ENCODE results near the gene POLDIP3.
"Not testable (repeated sequence)": the region's sequence is repeated elsewhere in the genome, so short reads cannot be mapped to it uniquely, and the experiment has no call there.

Gene POLDIP3

GRCh38 chr22:42617155-42617983 lies 2.7 kb upstream of the POLDIP3 start:
- DNase-seq = no peak

- DNase-seq = not testable (repeated sequence)
These were observed 1.1 kb upstream of the POLDIP3 start for GRCh38 chr22:42615860-42616175.

GRCh38 chr22:42615092-42615859 lies 593 bp upstream of the POLDIP3 start:
- DNase-seq = peak; percentile 98

GRCh38 chr22:42613872-42614301 lies 796 bp downstream of the POLDIP3 start:
- DNase-seq = no peak

GRCh38 chr22:42612336-42612735 lies 2.3 kb downstream of the POLDIP3 start:
- DNase-seq = no peak

GRCh38 chr22:42611051-42611450 lies 3.6 kb downstream of the POLDIP3 start:
- no peak for DNase-seq

GRCh38 chr22:42610186-42610585 lies 4.5 kb downstream of the POLDIP3 start:
- no peak for DNase-seq

GRCh38 chr22:42608823-42609361 lies 5.8 kb downstream of the POLDIP3 start:
- DNase-seq = peak; percentile 58

- no peak for DNase-seq
These were observed 6.4 kb downstream of the POLDIP3 start for GRCh38 chr22:42608136-42608822.

- not testable (repeated sequence) for DNase-seq
These were observed 7.0 kb downstream of the POLDIP3 start for GRCh38 chr22:42607641-42608040.

- DNase-seq = no peak
These were observed 10.3 kb downstream of the POLDIP3 start for GRCh38 chr22:42604403-42604802.

GRCh38 chr22:42603427-42603826 lies 11.3 kb downstream of the POLDIP3 start:
- DNase-seq = no peak

GRCh38 chr22:42602470-42602869 lies 12.2 kb downstream of the POLDIP3 start:
- DNase-seq = no peak

- DNase-seq = no peak
These were observed 12.7 kb downstream of the POLDIP3 start for GRCh38 chr22:42601879-42602465.

- DNase-seq = no peak
These were observed 17.7 kb downstream of the POLDIP3 start for GRCh38 chr22:42596863-42597530.

GRCh38 chr22:42596336-42596735 lies 18.3 kb downstream of the POLDIP3 start:
- DNase-seq = no peak

GRCh38 chr22:42595434-42595833 lies 19.2 kb downstream of the POLDIP3 start:
- no peak for DNase-seq

GRCh38 chr22:42591987-42592386 lies 22.7 kb downstream of the POLDIP3 start:
- DNase-seq = no peak

- DNase-seq = no peak
These were observed 27.0 kb downstream of the POLDIP3 start for GRCh38 chr22:42587588-42588175.

- no peak for DNase-seq
These were observed 28.3 kb downstream of the POLDIP3 start for GRCh38 chr22:42586381-42586780.

GRCh38 chr22:42585096-42585495 lies 29.6 kb downstream of the POLDIP3 start:
- no peak for DNase-seq

- no peak for DNase-seq
These were observed 30.2 kb downstream of the POLDIP3 start for GRCh38 chr22:42584364-42584940.
